Astrocyte of the cerebellum (primary cell): Measurements from ENCODE around the gene ADGB.
"Not testable (repeated sequence)": the region's sequence is repeated elsewhere in the genome, so short reads cannot be mapped to it uniquely, and the experiment has no call there.

Experiments used
- DNase-seq: peaks from one replicate; pipeline ENCODE4 v3.0.0-alpha.2; 2011; ENCODE audit warnings: low read depth
- H3K4me3 ChIP-seq: 2 replicates; pipeline ENCODE4 v1.5.1; 2011; ENCODE audit warnings: mild to moderate bottlenecking, low read depth, low read length, moderate library complexity
- in situ Hi-C: cut with HindIII; loops from 2 replicates; pipeline ENCODE4 v1.10.0; 2017; ENCODE audit warnings: low sequenced_read_pairs
- TF ChIP-seq, protein P1 (sequence below): IDR thresholded peaks from 2 replicates; pipeline ENCODE4 v1.5.1; 2012; ENCODE audit warnings: low read length, low read depth, moderate library complexity, mild to moderate bottlenecking; ENCODE audit errors: missing control alignments

ADGB gene

DNA sequence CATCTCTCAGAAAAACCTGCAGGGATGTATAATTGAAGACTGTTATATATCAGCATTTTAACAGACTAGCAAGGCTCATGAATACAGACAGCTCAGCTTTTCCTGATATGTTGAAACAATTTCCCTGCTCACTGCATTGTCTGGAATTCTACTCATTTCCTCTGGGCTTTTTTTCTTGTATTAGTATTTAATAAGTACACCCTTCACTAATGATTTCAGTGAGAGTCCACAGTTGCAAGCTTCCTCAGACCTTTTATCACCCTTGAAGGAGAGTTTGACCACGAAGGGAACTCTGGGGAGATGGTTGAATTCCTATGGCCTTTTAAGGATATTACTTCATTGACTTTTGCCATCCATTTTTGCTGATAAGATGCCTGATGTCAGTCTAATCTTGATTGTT, 248.7 kb downstream of the ADGB start:
- H3K4me3 ChIP-seq, result no peak overlapping the region
- TF ChIP-seq, protein P1, sequence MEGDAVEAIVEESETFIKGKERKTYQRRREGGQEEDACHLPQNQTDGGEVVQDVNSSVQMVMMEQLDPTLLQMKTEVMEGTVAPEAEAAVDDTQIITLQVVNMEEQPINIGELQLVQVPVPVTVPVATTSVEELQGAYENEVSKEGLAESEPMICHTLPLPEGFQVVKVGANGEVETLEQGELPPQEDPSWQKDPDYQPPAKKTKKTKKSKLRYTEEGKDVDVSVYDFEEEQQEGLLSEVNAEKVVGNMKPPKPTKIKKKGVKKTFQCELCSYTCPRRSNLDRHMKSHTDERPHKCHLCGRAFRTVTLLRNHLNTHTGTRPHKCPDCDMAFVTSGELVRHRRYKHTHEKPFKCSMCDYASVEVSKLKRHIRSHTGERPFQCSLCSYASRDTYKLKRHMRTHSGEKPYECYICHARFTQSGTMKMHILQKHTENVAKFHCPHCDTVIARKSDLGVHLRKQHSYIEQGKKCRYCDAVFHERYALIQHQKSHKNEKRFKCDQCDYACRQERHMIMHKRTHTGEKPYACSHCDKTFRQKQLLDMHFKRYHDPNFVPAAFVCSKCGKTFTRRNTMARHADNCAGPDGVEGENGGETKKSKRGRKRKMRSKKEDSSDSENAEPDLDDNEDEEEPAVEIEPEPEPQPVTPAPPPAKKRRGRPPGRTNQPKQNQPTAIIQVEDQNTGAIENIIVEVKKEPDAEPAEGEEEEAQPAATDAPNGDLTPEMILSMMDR, result no peak
- no peak for DNase-seq
- in situ Hi-C loops, result no loop called here

DNA sequence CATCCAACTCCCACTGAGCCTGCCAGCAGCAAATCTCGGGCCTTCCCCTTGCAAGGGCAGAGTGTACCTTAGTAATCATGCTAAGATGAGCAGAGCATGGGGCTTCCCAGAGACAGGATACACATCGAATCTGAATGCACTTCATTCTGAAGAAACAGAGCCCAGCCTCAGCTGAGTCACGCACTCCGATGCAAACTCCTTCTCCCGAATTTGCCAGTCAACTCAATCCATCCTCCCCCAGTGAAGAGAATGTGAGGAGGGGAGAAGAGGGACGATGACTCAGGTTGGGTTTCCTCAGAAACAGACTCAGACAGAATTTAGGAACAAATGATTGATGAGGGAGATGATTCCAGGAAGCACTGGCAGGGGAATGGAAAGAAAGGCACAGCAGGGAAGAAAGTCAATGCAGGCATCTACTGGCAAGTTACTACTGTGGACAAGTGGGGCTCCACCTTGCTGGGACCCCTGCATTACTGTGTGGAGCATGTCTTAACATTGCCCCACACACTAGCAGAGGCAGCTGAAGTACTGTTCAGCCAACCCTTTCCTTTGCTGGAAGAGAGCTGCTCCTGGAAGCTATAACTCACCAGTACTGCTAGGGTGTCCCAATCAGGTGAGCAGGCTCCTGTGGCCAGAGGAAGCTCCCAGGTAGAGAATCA, 251.6 kb downstream of the ADGB start:
- no peak overlapping the region for H3K4me3 ChIP-seq
- peak; percentile 24 for DNase-seq
- TF ChIP-seq, protein P1, result no peak

DNA sequence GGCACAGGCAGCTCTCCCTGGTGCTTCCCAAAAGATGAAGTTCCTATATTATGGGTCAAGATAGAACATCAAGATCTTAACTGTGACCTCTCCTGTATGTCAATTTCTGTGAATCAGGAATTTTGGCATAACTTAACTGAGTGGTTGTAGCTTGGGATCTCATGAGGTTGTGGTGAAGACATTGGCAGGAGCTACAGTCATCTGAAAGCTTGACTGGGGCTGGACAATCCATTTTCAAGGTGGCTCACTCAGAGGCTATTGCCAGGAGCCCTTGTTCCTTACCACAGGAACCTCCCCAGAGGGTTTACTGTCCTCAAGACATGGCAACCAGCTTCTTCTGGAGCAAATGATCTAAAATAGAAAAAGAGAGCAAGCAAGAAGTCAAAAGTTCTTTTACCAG, 252.2 kb downstream of the ADGB start:
- DNase-seq, result no peak

More for the DNA sequence above, 251.6 kb downstream of the ADGB start:
- in situ Hi-C loops, result loop anchor here (5.0 kb wide), 1 partner anchor 82 kb away; no protein-coding TSS in a partner anchor

DNA sequence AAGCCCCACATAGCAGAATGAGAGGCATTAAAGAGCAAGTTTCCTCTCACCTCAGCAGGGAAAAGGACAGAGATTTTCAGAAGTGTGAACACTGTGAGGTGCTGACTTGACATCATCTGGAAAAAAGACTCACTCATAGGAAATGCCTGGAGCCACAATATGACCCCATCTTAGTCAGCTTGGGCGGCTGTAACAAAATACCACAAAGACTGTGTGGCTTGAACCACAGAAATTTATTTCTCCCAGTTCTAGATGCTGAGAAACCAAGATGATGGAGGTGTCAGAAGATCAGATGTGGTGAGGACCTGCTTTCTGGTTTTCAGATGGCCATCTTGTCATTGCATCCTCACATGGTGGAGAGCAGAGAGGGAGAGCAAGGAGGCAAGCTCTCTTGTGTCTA, 253.1 kb downstream of the ADGB start:
- TF ChIP-seq, protein P1, result no peak
- DNase-seq, result peak; percentile 79
- H3K4me3 ChIP-seq, result no peak overlapping the region
- in situ Hi-C loops, result loop anchor here (5.0 kb wide), 1 partner anchor 80 kb away; no protein-coding TSS in a partner anchor

More for the DNA sequence above, 252.2 kb downstream of the ADGB start:
- H3K4me3 ChIP-seq, result no peak overlapping the region
- in situ Hi-C loops, result loop anchor here (5.0 kb wide), 1 partner anchor 81 kb away; no protein-coding TSS in a partner anchor
- TF ChIP-seq, protein P1, result no peak

DNA sequence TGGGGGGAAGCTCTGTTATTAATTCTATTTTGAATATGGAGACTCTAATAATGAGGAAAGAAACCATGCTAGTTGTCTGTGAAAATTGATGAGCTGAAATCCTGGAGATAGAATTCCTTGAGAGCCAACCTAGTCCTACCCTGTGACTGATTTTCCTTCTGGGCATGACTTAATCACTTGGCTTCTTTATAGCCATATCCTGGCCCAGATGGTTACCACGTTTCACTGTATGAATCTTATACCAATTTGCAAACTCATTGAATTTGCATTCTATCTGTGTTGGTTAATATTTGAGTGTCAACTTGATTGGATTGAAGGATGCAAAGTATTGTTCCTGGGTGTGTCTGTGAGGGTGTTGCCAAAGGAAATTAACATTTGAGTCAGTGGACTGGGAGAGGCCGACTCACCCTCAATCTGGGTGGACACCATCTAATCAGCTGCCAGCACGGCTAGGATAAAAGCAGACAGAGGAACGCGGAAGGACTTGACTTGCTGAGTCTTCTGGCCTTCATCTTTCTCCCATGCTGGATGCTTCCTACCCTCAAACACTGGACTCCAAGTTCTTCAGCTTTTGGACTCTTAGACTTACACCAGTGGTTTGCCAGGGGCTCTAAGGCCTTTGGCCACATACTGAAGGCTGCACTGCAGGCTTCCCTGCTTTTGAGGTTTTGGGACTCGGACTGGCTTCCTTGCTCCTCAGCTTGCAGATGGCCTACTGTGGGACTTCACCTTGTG, 255.9 kb downstream of the ADGB start:
- in situ Hi-C loops, result loop anchor here (5.0 kb wide), 1 partner anchor 78 kb away; no protein-coding TSS in a partner anchor

DNA sequence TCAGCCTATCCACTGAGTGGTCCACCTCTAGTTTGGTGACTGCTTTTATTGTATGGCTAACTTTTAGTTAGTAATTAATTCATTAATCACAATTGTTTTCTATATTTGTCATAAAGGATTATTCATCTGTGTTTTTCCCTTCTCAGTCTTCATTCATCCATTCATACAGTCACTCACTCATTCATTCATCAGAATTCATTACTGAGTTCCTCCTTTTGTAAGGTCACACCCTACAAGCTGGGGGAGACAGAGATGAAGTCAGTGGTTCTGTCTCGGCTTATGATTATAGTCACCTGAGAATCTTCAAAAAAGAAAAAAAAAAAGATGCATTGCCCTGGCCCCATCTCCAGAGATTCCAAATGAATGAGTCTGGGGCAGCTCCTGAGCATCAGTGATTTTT, 257.1 kb downstream of the ADGB start:
- H3K4me3 ChIP-seq, result no peak overlapping the region
- in situ Hi-C loops, result no loop called here
- TF ChIP-seq, protein P1, result no peak
- DNase-seq, result no peak

More for the DNA sequence above, 255.9 kb downstream of the ADGB start:
- DNase-seq, H3K4me3 ChIP-seq: not testable (repeated sequence)

DNA sequence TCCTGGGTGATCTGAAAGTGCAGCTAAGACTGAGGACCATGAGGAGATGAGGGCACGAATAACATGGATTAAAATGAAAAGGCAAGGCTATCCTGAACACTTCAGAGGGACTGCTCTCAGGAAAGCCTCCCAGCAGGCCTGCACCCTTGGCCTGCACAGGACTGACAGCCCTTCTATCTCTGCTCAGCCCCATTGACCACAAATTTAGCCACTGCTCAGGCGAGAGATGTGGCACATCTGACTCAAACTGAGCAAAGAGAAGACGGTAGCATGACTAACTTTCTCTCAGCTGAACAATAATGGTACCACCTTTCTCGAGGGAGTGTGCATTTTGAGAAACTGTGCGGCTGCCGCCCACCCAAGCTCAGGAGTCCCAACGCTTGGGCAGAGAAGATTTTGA, 257.5 kb downstream of the ADGB start:
- TF ChIP-seq, protein P1, result no peak
- no peak for DNase-seq
- in situ Hi-C loops, result no loop called here

More for the DNA sequence above, 257.5 kb downstream of the ADGB start:
- H3K4me3 ChIP-seq, result no peak overlapping the region
